NCI-H128 (cell line): ENCODE results near the gene TTYH3.

Experiments used
- DNase-seq: peaks from one replicate; lab custom pipeline; 2025; ENCODE audit not compliant: unreplicated experiment; lab: John Stamatoyannopoulos, UW

The TTYH3 gene

GRCh38 chr7:2646680-2647571 lies 15.1 kb downstream of the TTYH3 start:
- DNase-seq: no peak

GRCh38 chr7:2647594-2648172 lies 15.9 kb downstream of the TTYH3 start:
- no peak for DNase-seq

GRCh38 chr7:2649139-2649838 lies 17.5 kb downstream of the TTYH3 start:
- no peak for DNase-seq

- DNase-seq: no peak
Observed at GRCh38 chr7:2649991-2650390, 18.2 kb downstream of the TTYH3 start.

GRCh38 chr7:2650451-2650850 lies 18.7 kb downstream of the TTYH3 start:
- DNase-seq: no peak

- DNase-seq: no peak
Observed at GRCh38 chr7:2651336-2651735, 19.6 kb downstream of the TTYH3 start.

- no peak for DNase-seq
Observed at GRCh38 chr7:2651847-2652735, 20.3 kb downstream of the TTYH3 start.

- DNase-seq: no peak
Observed at GRCh38 chr7:2652736-2653060, 20.9 kb downstream of the TTYH3 start.

- DNase-seq: no peak
Observed at GRCh38 chr7:2654059-2654458, 22.3 kb downstream of the TTYH3 start.

- DNase-seq: no peak
Observed at GRCh38 chr7:2655870-2656614, 24.3 kb downstream of the TTYH3 start.

GRCh38 chr7:2657208-2657607 lies 25.4 kb downstream of the TTYH3 start:
- DNase-seq: no peak

- DNase-seq: no peak
Observed at GRCh38 chr7:2657920-2658671, 26.3 kb downstream of the TTYH3 start.

- DNase-seq: no peak
Observed at GRCh38 chr7:2658941-2659340, 27.2 kb downstream of the TTYH3 start.

GRCh38 chr7:2659556-2660358 lies 28.0 kb downstream of the TTYH3 start:
- DNase-seq: no peak

GRCh38 chr7:2660359-2661095 lies 28.7 kb downstream of the TTYH3 start:
- DNase-seq: no peak

GRCh38 chr7:2661096-2661449 lies 29.3 kb downstream of the TTYH3 start:
- no peak for DNase-seq

- no peak for DNase-seq
Observed at GRCh38 chr7:2661602-2662272, 30.0 kb downstream of the TTYH3 start.
